Nephron progenitor cell (in vitro differentiated cells): Measurements from ENCODE around the gene VWA2.

Experiments used
- DNase-seq: peaks from one replicate; pipeline ENCODE4 v3.0.0; 2021
- H3K27ac Mint-ChIP-seq: 2 replicates; pipeline ENCODE4 v1.8.0; 2021; ENCODE audit warnings: mild to moderate bottlenecking, moderate library complexity, mixed read lengths
- H3K27me3 Mint-ChIP-seq: 2 replicates; pipeline ENCODE4 v1.8.0; 2021; ENCODE audit warnings: mild to moderate bottlenecking, low read depth, mixed read lengths; ENCODE audit not compliant: poor library complexity
- H3K36me3 Mint-ChIP-seq: 2 replicates; pipeline ENCODE4 v1.8.0; 2021; ENCODE audit warnings: low read depth, mixed read lengths
- H3K4me1 Mint-ChIP-seq: 2 replicates; pipeline ENCODE4 v1.8.0; 2021; ENCODE audit warnings: mixed read lengths
- H3K4me3 Mint-ChIP-seq: 2 replicates; pipeline ENCODE4 v1.8.0; 2021; ENCODE audit warnings: mild to moderate bottlenecking, moderate library complexity, mixed read lengths
- H3K9me3 Mint-ChIP-seq: 2 replicates; pipeline ENCODE4 v1.8.0; 2021; ENCODE audit warnings: mild to moderate bottlenecking, moderate library complexity, mixed read lengths
- CTCF ChIP-seq: fragments of 200-600 bp; sonication (generic); IDR thresholded peaks from 2 replicates; pipeline ENCODE4 v1.5.0; 2021; ENCODE audit warnings: antibody characterized with exemption

VWA2 gene

GRCh38 chr10:114337510-114338462, 98.7 kb downstream of the VWA2 start:
- H3K4me3 Mint-ChIP-seq: no peak overlapping the region
- peaks cover 10% of the 10 kb centered on the region for H3K36me3 Mint-ChIP-seq
- H3K27ac Mint-ChIP-seq: peak overlapping the region; percentile 93
- no peak for TF ChIP-seq CTCF
- peaks cover 58% of the 10 kb centered on the region for H3K4me1 Mint-ChIP-seq
- DNase-seq: no peak
- no peaks in the 10 kb centered on the region for H3K9me3 Mint-ChIP-seq
- H3K27me3 Mint-ChIP-seq: peaks cover 6% of the 10 kb centered on the region

- peaks cover 10% of the 10 kb centered on the region for H3K36me3 Mint-ChIP-seq
- H3K9me3 Mint-ChIP-seq: no peaks in the 10 kb centered on the region
- DNase-seq: no peak
- H3K27me3 Mint-ChIP-seq: peaks cover 3% of the 10 kb centered on the region
- H3K4me1 Mint-ChIP-seq: peaks cover 58% of the 10 kb centered on the region
- no peak for TF ChIP-seq CTCF
- H3K4me3 Mint-ChIP-seq: no peak overlapping the region
- no peak overlapping the region for H3K27ac Mint-ChIP-seq
Measured at GRCh38 chr10:114340816-114341215, 101.8 kb downstream of the VWA2 start.
